PC-3 (cell line): Measurements from ENCODE around the gene FLNA. TPM values are rescaled to one million over a fixed set of nuclear protein-coding genes. Genes with fewer than 3 reads are reported as not detected.

Experiments
- ATAC-seq: fragments of 200-7000 bp; cut with Tn5 transposase; 2 replicates; pipeline ENCODE4 v1.9.1; 2020; ENCODE audit warnings: mild to moderate bottlenecking, moderate library complexity
- BruUV-seq: library from RNA; stranded (reverse); fragments of 400-500 nt; replicated peaks from 2 replicates; lab custom pipeline; 2021; lab: Mats Ljungman, UMichigan
- CTCF ChIA-PET: fragments of 300-600 bp; sonication (Branson Sonifier 250); formaldehyde crosslinking; loops from one replicate; lab custom pipeline; 2022; ENCODE audit warnings: antibody characterized with exemption; lab: Charles Lee
- POLR2A ChIA-PET: fragments of 300-600 bp; sonication (Branson Sonifier 250); formaldehyde crosslinking; loops from one replicate; lab custom pipeline; 2022; ENCODE audit warnings: antibody characterized with exemption; ENCODE audit not compliant: unreplicated experiment; lab: Charles Lee
- DNase-seq: peaks from one replicate; pipeline ENCODE4 v3.0.0-alpha.2; 2015
- H2AFZ ChIP-seq: fragments of 300-600 bp; sonication (generic); 2 replicates; pipeline ENCODE4 v1.6.0; 2016; ENCODE audit warnings: antibody characterized with exemption, low read length
- H3F3A ChIP-seq: fragments of 300-600 bp; sonication (generic); one replicate; pipeline ENCODE4 v1.6.0; 2017; ENCODE audit warnings: antibody characterized with exemption, low read length, control low read depth, mild to moderate bottlenecking; ENCODE audit not compliant: unreplicated experiment
- H3K27ac ChIP-seq: fragments of 300-600 bp; sonication (generic); 2 replicates; pipeline ENCODE4 v1.5.1; 2016; ENCODE audit warnings: mild to moderate bottlenecking, low read length
- H3K27me3 ChIP-seq: fragments of 300-600 bp; sonication (generic); 2 replicates; pipeline ENCODE4 v1.6.1; 2016; ENCODE audit warnings: low read length, mixed read lengths
- H3K36me3 ChIP-seq: fragments of 300-600 bp; sonication (generic); 2 replicates; pipeline ENCODE4 v1.6.1; 2016; ENCODE audit warnings: low read depth, mixed run types, low read length, mixed read lengths
- H3K4me1 ChIP-seq: fragments of 300-600 bp; sonication (generic); 2 replicates; pipeline ENCODE4 v1.5.1; 2016; ENCODE audit warnings: low read length; ENCODE audit not compliant: insufficient read depth
- H3K4me2 ChIP-seq: fragments of 300-600 bp; sonication (generic); 2 replicates; pipeline ENCODE4 v1.6.0; 2016; ENCODE audit warnings: low read length
- H3K4me3 ChIP-seq: fragments of 300-600 bp; sonication (generic); 2 replicates; pipeline ENCODE4 v1.5.1; 2016; ENCODE audit warnings: mild to moderate bottlenecking, low read length, mixed read lengths
- H3K79me2 ChIP-seq: fragments of 300-600 bp; sonication (generic); 2 replicates; pipeline ENCODE4 v1.6.1; 2017; ENCODE audit warnings: low read length, mixed read lengths
- H3K9ac ChIP-seq: fragments of 300-600 bp; sonication (generic); 2 replicates; pipeline ENCODE4 v1.6.0; 2016; ENCODE audit warnings: mild to moderate bottlenecking, low read length
- H3K9me2 ChIP-seq: fragments of 300-600 bp; sonication (generic); replicated peaks from 2 replicates; pipeline ENCODE4 v1.6.1; 2016; ENCODE audit warnings: mixed run types, low read length, mixed read lengths
- H3K9me3 ChIP-seq: fragments of 300-600 bp; sonication (generic); 2 replicates; pipeline ENCODE4 v1.6.1; 2016; ENCODE audit warnings: low read length, mixed read lengths
- H4K20me1 ChIP-seq: fragments of 300-600 bp; sonication (generic); 2 replicates; pipeline ENCODE4 v1.6.1; 2016; ENCODE audit warnings: low read length, mixed read lengths
- EZH2 ChIP-seq: fragments of 300-600 bp; sonication (generic); IDR thresholded peaks from one replicate; pipeline ENCODE4 v1.6.1; 2017; ENCODE audit warnings: antibody characterized with exemption, mild to moderate bottlenecking, low read length; ENCODE audit not compliant: unreplicated experiment
- EZH2phosphoT487 ChIP-seq: fragments of 300-600 bp; sonication (generic); IDR thresholded peaks from 2 replicates; pipeline ENCODE4 v1.6.1; 2018; ENCODE audit warnings: mild to moderate bottlenecking, antibody characterized with exemption, low read length, borderline replicate concordance
- intact Hi-C: fragments of 100-400 bp; cut with micrococcal nuclease; formaldehyde crosslinking; loops from 2 replicates; pipeline ENCODE4 v1.9.0; 2023
- total RNA-seq: library from RNA; depleted of rRNA; stranded (reverse); fragments of >200 nt; gene quantifications from 2 replicates; pipeline ENCODE4 v1.2.3, GENCODE V29; 2014
- TF ChIP-seq, protein P1 (sequence below): fragments of 300-600 bp; sonication (generic); conservative IDR thresholded peaks from 2 replicates; pipeline ENCODE4 v1.5.1; 2017; ENCODE audit warnings: antibody characterized with exemption, low read depth, mild to moderate bottlenecking, low read length

FLNA gene
- total RNA-seq, 1 experiment from 2014 or later: 2,058 TPM

DNA sequence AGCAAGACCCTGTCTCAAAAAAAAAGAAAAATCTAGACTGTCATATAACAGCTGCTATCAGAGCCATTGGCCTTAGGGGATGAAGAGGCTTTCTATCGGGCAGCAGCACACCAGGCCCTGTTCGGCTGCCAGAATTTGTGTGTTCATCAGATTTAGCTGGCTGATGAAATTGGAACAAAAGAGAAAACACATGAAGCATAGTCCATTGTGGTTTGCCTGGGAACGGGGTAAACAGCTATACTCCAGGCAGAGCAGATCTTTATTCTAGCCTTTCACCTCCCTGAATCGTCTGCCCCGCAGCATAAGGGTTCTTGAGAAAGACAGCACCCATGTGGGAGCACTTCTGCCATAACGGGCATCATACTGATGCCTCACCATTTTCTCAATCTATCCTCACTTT is 67.2 kb downstream of the FLNA start:
- Histone ChIP-seq H3K4me2 (no peak overlapping the region), H3K27ac (no peak overlapping the region), H3K9me3 (no peaks in the 10 kb centered on the region), H4K20me1 (no peaks in the 10 kb centered on the region), H3K27me3 (no peaks in the 10 kb centered on the region), H3K9ac (no peak overlapping the region), H3K9me2 (no peaks in the 10 kb centered on the region), H3K79me2 (no peaks in the 10 kb centered on the region), H3K4me3 (no peak overlapping the region), H3K36me3 (no peaks in the 10 kb centered on the region), H2AFZ (no peak overlapping the region), H3F3A (no peaks in the 10 kb centered on the region), H3K4me1 (no peaks in the 10 kb centered on the region)
- CTCF ChIA-PET: no interaction called here
- POLR2A ChIA-PET: no interaction called here
- BruUV-seq: no TSS peak
- no peak for TF ChIP-seq EZH2phosphoT487
- TF ChIP-seq EZH2: no peak
- TF ChIP-seq, protein P1, sequence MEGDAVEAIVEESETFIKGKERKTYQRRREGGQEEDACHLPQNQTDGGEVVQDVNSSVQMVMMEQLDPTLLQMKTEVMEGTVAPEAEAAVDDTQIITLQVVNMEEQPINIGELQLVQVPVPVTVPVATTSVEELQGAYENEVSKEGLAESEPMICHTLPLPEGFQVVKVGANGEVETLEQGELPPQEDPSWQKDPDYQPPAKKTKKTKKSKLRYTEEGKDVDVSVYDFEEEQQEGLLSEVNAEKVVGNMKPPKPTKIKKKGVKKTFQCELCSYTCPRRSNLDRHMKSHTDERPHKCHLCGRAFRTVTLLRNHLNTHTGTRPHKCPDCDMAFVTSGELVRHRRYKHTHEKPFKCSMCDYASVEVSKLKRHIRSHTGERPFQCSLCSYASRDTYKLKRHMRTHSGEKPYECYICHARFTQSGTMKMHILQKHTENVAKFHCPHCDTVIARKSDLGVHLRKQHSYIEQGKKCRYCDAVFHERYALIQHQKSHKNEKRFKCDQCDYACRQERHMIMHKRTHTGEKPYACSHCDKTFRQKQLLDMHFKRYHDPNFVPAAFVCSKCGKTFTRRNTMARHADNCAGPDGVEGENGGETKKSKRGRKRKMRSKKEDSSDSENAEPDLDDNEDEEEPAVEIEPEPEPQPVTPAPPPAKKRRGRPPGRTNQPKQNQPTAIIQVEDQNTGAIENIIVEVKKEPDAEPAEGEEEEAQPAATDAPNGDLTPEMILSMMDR: no peak
- intact Hi-C loops: no loop called here
- DNase-seq (no peak), ATAC-seq (no peak)

DNA sequence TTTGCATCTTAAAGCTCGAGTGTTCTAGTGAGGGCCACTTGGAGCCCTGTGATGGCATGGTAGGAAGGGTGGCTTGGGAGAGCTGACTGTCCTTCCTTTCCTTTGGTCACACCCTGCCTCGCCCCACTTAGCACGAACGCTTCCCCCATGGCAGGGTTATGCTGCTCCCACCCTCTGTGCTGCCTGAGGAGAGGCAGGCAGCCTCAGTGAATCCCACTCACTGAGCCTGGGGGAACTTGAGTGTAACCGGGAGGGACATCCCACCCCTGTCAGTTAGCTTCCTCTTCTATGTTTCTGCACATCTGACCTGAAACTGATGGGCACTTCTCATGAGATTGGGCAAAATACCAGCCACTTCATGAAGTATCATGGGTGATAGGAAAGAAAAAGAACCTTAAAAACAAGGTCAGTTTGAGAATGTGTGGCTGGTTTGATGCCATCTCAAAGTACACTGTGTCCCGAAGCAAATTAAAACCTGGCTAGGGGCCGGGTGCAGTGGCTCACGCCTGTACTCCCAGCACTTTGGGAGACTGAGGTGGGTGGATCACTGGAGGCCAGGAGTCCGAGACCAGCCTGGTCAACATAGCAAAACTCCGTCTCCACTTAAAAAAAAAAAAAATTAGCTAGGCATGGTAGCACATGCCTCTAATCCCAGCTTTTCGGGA is 68.8 kb downstream of the FLNA start:
- no peaks in the 10 kb centered on the region for H3K9me3 ChIP-seq
- H3K36me3 ChIP-seq: no peaks in the 10 kb centered on the region
- ChIA-PET POLR2A (no interaction called here), CTCF (no interaction called here)
- H3K4me2 ChIP-seq: no peak overlapping the region
- no TSS peak for BruUV-seq
- H3K27ac ChIP-seq: no peak overlapping the region
- H2AFZ ChIP-seq: no peak overlapping the region
- no peaks in the 10 kb centered on the region for H3K9me2 ChIP-seq
- ATAC-seq (no peak), DNase-seq (no peak)
- H3K4me3 ChIP-seq: no peak overlapping the region
- H3K4me1 ChIP-seq: no peaks in the 10 kb centered on the region
- no peaks in the 10 kb centered on the region for H3K27me3 ChIP-seq
- no peak for TF ChIP-seq EZH2
- no peak for TF ChIP-seq EZH2phosphoT487
- TF ChIP-seq, protein P1: no peak
- no peaks in the 10 kb centered on the region for H4K20me1 ChIP-seq
- H3K9ac ChIP-seq: no peak overlapping the region
- intact Hi-C loops: no loop called here
- H3F3A ChIP-seq: no peaks in the 10 kb centered on the region
- no peaks in the 10 kb centered on the region for H3K79me2 ChIP-seq

DNA sequence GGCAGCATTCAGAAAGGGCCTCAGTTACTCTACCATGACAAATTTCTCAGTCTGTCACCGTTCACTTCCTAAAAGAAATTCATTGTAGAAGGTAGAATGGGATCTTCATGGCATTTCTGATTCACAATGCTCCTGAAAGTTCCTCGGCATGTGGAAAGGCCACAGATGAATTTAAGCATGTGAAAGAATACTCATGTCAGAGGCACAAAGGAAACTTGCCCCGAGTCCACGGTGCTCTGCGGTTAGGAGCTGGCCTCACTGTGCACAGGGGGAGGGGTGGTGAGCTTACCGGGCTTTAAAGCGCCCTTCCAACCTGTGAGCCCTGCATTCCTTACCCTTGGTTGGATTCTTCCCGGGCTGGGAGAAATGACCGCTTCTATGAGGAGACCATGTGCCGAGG is 69.6 kb downstream of the FLNA start:
- BruUV-seq: no TSS peak
- no peaks in the 10 kb centered on the region for H4K20me1 ChIP-seq
- no peaks in the 10 kb centered on the region for H3F3A ChIP-seq
- ATAC-seq (no peak), DNase-seq (no peak)
- H3K9me3 ChIP-seq: no peaks in the 10 kb centered on the region
- H3K36me3 ChIP-seq: no peaks in the 10 kb centered on the region
- H3K27me3 ChIP-seq: no peaks in the 10 kb centered on the region
- no peaks in the 10 kb centered on the region for H3K9me2 ChIP-seq
- H3K27ac ChIP-seq: no peak overlapping the region
- CTCF ChIA-PET: no interaction called here
- H3K4me3 ChIP-seq: no peak overlapping the region
- TF ChIP-seq EZH2 (no peak), EZH2phosphoT487 (no peak)
- TF ChIP-seq, protein P1: no peak
- no peaks in the 10 kb centered on the region for H3K4me1 ChIP-seq
- POLR2A ChIA-PET: no interaction called here
- no peaks in the 10 kb centered on the region for H3K79me2 ChIP-seq
- intact Hi-C loops: no loop called here
- no peak overlapping the region for H3K9ac ChIP-seq
- H2AFZ ChIP-seq: no peak overlapping the region
- no peak overlapping the region for H3K4me2 ChIP-seq
